Heart right ventricle (tissue), 16 donors: ENCODE results near the gene TANGO6. TPM values are rescaled to one million over a fixed set of nuclear protein-coding genes. Genes with fewer than 3 reads are reported as not detected.

Experiments used
- ATAC-seq, 8 donors: fragments of 200-7000 bp; cut with Tn5 transposase; one replicate each; pipeline ENCODE4 v1.9.1; 2020; ENCODE audit warnings: mild to moderate bottlenecking in 8 of 8, moderate library complexity in 8 of 8, moderate number of reproducible peaks in 1 of 8
- DNase-seq, 2 donors: peaks; one replicate each; pipeline ENCODE4 v3.0.0-alpha.2; 2020
- H3K27ac ChIP-seq, 10 donors: fragments of 200-600 bp; sonication (generic) in 2 of 10; one replicate each; pipeline versions ENCODE4 v1.5.0 to v1.8.0; 2020 to 2022; ENCODE audit warnings: mild to moderate bottlenecking in 3 of 10
- H3K27me3 ChIP-seq, 7 donors: fragments of 200-600 bp; one replicate each; pipeline ENCODE4 v1.8.0; 2021 to 2022; ENCODE audit warnings: mild to moderate bottlenecking in 2 of 7
- H3K36me3 ChIP-seq, 9 donors: fragments of 200-600 bp; sonication (generic) in 1 of 9; one replicate each; pipeline versions ENCODE4 v1.5.0 to v1.8.0; 2020 to 2022; ENCODE audit warnings: mild to moderate bottlenecking in 2 of 9
- H3K4me1 ChIP-seq, 9 donors: fragments of 200-600 bp; sonication (generic) in 1 of 9; one replicate each; pipeline versions ENCODE4 v1.5.0 to v1.8.0; 2020 to 2022; ENCODE audit warnings: mild to moderate bottlenecking in 4 of 9
- H3K4me3 ChIP-seq, 10 donors: fragments of 200-600 bp; sonication (generic) in 2 of 10; one replicate each; pipeline versions ENCODE4 v1.5.0 to v1.8.0; 2020 to 2022; ENCODE audit warnings: mild to moderate bottlenecking in 7 of 10, moderate library complexity in 2 of 10
- H3K9me3 ChIP-seq, 11 donors: fragments of 200-600 bp in 10 of 11; sonication (generic) in 2 of 11; one replicate each; pipeline versions ENCODE4 v1.5.0 to v1.8.0; 2013 to 2022; ENCODE audit warnings: mild to moderate bottlenecking in 2 of 11, control low read depth in 1 of 11, moderate library complexity in 1 of 11
- WGBS, 2 donors: extraction: QIAGEN DNeasy Blood & Tissue Kit; methylation state at CpG; one replicate each; pipeline ENCODE4 v1.1.7; 2013; ENCODE audit warnings: inconsistent platforms in 1 of 2; 5-methylcytosine and 5-hydroxymethylcytosine counted together
- intact Hi-C, 10 donors: fragments of 100-400 bp; cut with DNase I; formaldehyde crosslinking; loops; one replicate each; pipeline versions ENCODE4 v1.11.1 to v1.14.2; 2022
- polyA plus RNA-seq, 2 donors: library from polyadenylated mRNA; stranded (reverse); fragments of 200-250 nt; gene quantifications; one replicate each; pipeline ENCODE4 v1.2.3, GENCODE V29; 2013
- total RNA-seq, 10 donors: library from RNA; stranded (reverse); fragmentation: NEBNext Ultra II Directional in 3 of 10; extraction: Animal tissue kit (Norgen Biotek cat#: 25700) in 3 of 10; gene quantifications; one replicate each; pipeline versions ENCODE4 v1.2.1 to v1.2.4, GENCODE V29; 2021 to 2023
- TF ChIP-seq, protein P1 (sequence below), 9 donors: fragments of 200-600 bp; sonication (generic) in 2 of 9; IDR thresholded peaks; one replicate each; pipeline versions ENCODE4 v1.5.0 to v1.8.0; 2021 to 2022; ENCODE audit warnings: antibody characterized with exemption in 9 of 9, mild to moderate bottlenecking in 5 of 9, moderate library complexity in 1 of 9
- donor health status: Arrhythmogenic right ventricular cardiomyopathy.
- donor health status: ischemic (EF 13 %, LVEDD 7.1; RV severe dilation, severe dysfunction).
- donor health status: healthy with polysubstance abuse.
- donor health status: DM: no; HTN: yes; CAD: no.
- donor health status: DM: no; HTN: no; CAD: no.
- donor health status: ischemic (EF 25% LVEDD 6.9; RV normal size, moderate dysfunction).
- donor health status: ischemic (EF 25% LVEDD 5.7; RV mildly dilated, moderate dysfunction).
- donor health status: healthy.
- donor health status: DM: yes; HTN: yes; CAD: no.
- donor health status: Ischemic cardiomyopathy.
- donor health status: ischemic (EF 35%, LVEDD 5.7; RV mildly dilated, moderate dysfunction).
- donor health status: nonischemic (EF 11% LVEDD 7.7; RV severe dilation, severe dysfunction).
- donor health status: DM: yes; HTN: yes; CAD: no.
- donor health status: PGD.
- donor health status: ischemic (EF 29% LVEDD 5.4; RV normal size, mild dysfunction).
- donor health status: nonischemic (EF 23%, LVEDD 6.1; RV moderate dilation, normal function).

The TANGO6 gene
- total and polyA plus RNA-seq, 12 donors: 1.8 to 12.9 (median 8.0) TPM

- WGBS, 2 donors: 96 to 97% methylated on average over 12 of the region's 12 CpGs
- no peaks in the 10 kb centered on the region for H3K9me3 ChIP-seq
- no peak overlapping the region for H3K27ac ChIP-seq
- H3K36me3 ChIP-seq: peaks cover 0 to 60% (median 12%) of the 10 kb centered on the region in 9 donors
- TF ChIP-seq, protein P1, sequence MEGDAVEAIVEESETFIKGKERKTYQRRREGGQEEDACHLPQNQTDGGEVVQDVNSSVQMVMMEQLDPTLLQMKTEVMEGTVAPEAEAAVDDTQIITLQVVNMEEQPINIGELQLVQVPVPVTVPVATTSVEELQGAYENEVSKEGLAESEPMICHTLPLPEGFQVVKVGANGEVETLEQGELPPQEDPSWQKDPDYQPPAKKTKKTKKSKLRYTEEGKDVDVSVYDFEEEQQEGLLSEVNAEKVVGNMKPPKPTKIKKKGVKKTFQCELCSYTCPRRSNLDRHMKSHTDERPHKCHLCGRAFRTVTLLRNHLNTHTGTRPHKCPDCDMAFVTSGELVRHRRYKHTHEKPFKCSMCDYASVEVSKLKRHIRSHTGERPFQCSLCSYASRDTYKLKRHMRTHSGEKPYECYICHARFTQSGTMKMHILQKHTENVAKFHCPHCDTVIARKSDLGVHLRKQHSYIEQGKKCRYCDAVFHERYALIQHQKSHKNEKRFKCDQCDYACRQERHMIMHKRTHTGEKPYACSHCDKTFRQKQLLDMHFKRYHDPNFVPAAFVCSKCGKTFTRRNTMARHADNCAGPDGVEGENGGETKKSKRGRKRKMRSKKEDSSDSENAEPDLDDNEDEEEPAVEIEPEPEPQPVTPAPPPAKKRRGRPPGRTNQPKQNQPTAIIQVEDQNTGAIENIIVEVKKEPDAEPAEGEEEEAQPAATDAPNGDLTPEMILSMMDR (IDR thresholded peaks at IDR 0.05): no peak
- intact Hi-C loops: no loop called here
- H3K27me3 ChIP-seq: no peaks in the 10 kb centered on the region
- no peak for DNase-seq
- H3K4me1 ChIP-seq: no peaks in the 10 kb centered on the region
- ATAC-seq: no peak
- no peak overlapping the region for H3K4me3 ChIP-seq
Observed at GRCh38 chr16:68923116-68923515, 79.8 kb downstream of the TANGO6 start.

GRCh38 chr16:68927018-68927417, 83.7 kb downstream of the TANGO6 start:
- intact Hi-C loops: no loop called here
- no peak for DNase-seq
- Histone ChIP-seq H3K36me3 (peaks cover 0 to 63% (median 15%) of the 10 kb centered on the region in 9 donors), H3K27me3 (no peaks in the 10 kb centered on the region), H3K4me1 (no peaks in the 10 kb centered on the region), H3K4me3 (no peak overlapping the region), H3K9me3 (no peaks in the 10 kb centered on the region), H3K27ac (no peak overlapping the region)
- ATAC-seq: no peak
- 70 to 81% methylated on average over 3 of the region's 3 CpGs for WGBS, 2 donors
- TF ChIP-seq, protein P1 (IDR thresholded peaks at IDR 0.05): no peak

GRCh38 chr16:68931196-68931595, 87.9 kb downstream of the TANGO6 start:
- no peak for DNase-seq
- Histone ChIP-seq H3K9me3 (no peaks in the 10 kb centered on the region), H3K27me3 (no peaks in the 10 kb centered on the region), H3K27ac (no peak overlapping the region), H3K36me3 (peaks cover 0 to 76% (median 15%) of the 10 kb centered on the region in 9 donors), H3K4me3 (no peak overlapping the region), H3K4me1 (no peaks in the 10 kb centered on the region)
- intact Hi-C loops: no loop called here
- TF ChIP-seq, protein P1 (IDR thresholded peaks at IDR 0.05): no peak
- WGBS, 2 donors: 97 to 98% methylated on average over 3 of the region's 3 CpGs
- no peak for ATAC-seq

DNA sequence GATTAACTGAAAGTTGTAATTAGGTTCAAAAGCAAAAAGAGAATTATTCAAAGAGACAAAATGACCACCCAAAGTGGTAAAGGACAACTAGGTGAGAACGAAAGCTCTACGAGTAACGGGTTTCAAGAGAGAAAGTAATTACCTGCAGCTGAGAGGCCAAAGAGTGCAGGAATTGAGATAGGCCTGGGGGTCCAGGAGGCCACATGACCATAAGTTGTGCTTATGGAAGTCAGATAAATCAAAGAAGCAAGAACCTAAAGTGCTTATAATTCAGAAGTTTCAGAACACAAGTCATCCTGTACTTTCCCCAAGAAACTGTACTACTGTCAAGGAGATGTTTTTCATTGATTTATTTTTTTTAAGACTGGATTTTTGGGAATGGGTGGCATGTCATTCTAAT, 91.1 kb downstream of the TANGO6 start:
- Histone ChIP-seq H3K4me3 (no peak overlapping the region), H3K9me3 (no peaks in the 10 kb centered on the region), H3K4me1 (no peaks in the 10 kb centered on the region), H3K36me3 (peaks cover 0 to 48% (median 3%) of the 10 kb centered on the region in 9 donors), H3K27ac (no peak overlapping the region), H3K27me3 (no peaks in the 10 kb centered on the region)
- ATAC-seq (no peak), DNase-seq (no peak)
- intact Hi-C loops: no loop called here
- TF ChIP-seq, protein P1 (IDR thresholded peaks at IDR 0.05): no peak
- WGBS, 2 donors: 98 to 99% methylated on average over 3 of the region's 3 CpGs
